DND-41 (cell line): ENCODE results near the gene KPNA3.

Source experiments
- CTCF ChIP-seq: IDR thresholded peaks from 2 replicates; pipeline ENCODE4 v1.5.1; 2012; ENCODE audit warnings: borderline replicate concordance, low read length, moderate library complexity, mild to moderate bottlenecking; ENCODE audit not compliant: poor library complexity, severe bottlenecking; ENCODE audit errors: extremely low read depth
- EZH2 ChIP-seq: IDR thresholded peaks from 3 replicates; pipeline ENCODE4 v1.6.1; 2012; ENCODE audit warnings: borderline replicate concordance, low read depth, mild to moderate bottlenecking, moderate library complexity, low read length, inconsistent platforms; ENCODE audit not compliant: severe bottlenecking

DNA sequence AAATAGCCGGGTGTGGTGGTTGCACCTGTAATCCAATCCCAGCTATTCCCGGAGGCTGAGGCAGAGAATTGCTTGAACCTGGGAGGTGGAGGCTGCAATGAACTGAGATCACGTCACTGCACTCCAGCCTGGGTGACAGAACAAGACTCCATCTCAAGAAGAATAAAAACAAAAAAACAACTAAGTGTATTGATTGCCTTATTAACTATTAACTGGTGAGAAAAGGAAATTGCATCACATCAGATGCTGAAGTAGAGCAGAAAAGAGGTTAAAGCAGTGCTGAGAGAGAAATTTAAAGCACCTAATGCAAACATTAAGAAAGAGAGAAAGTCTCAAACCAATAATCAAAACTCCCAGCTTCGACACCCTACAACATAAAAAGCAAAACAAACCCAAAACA is 38.3 kb downstream of the KPNA3 start:
- TF ChIP-seq CTCF (no peak), EZH2 (no peak)
